GM10248 (cell line): ENCODE results near the gene CBR1.
A peak's percentile ranks its signal among the peaks of the same experiment; 100 is the strongest.
"Not testable (repeated sequence)": the region's sequence is repeated elsewhere in the genome, so short reads cannot be mapped to it uniquely, and the experiment has no call there.

Source experiments
- CTCF ChIA-PET: fragments of 300-600 bp; sonication (Branson Sonifier 250); formaldehyde crosslinking; extraction: SDS; loops from one replicate; lab custom pipeline; 2021; ENCODE audit warnings: antibody characterized with exemption; lab: Yijun Ruan, JAX
- POLR2A ChIA-PET: fragments of 350-650 bp; sonication (Branson Sonifier 250); formaldehyde crosslinking; extraction: SDS; loops from one replicate; lab custom pipeline; 2020; ENCODE audit warnings: antibody characterized with exemption; lab: Yijun Ruan, JAX
- DNase-seq: peaks from one replicate; pipeline ENCODE4 v3.0.0; 2012; ENCODE audit errors: extremely low spot score
- CTCF ChIP-seq: IDR thresholded peaks from 2 replicates; pipeline ENCODE4 v1.5.1; 2012; ENCODE audit warnings: mild to moderate bottlenecking, low read depth; ENCODE audit errors: extremely low read depth, missing control alignments, control extremely low read depth

The CBR1 gene

DNA sequence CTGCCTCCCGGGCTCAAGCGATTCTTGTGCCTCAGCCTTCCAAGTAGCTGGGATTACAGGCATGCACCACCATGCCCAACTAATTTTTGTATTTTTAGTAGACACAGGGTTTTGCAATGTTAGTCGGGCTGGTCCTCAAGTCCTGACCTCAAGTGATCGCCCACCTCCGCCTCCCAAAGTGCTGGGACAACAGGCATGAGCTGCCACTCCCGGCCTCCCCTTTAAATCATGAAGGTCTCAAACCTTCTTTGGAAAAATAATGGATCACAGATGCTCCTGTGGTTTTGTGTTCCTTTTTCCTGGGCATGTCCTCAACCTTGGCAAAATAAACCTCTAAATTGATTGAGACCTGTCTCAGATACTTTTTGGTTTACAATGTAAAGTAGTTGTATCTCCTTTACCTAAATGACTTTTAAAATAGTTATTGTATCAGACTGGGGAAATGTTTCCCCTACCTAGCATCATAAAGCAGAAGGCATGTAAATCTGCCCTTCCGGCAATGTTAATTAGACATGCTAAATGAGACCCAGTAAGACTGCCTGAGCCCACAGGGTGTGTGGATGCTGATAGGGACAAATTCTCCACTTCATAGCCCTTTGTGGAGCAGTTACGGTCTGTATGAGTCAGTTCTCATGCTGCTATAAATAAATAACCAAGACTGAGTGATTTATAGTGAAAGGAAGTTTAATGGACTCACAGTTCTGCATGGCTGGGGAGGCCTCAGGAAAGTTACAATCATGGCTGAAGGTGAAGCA is 27.8 kb downstream of the CBR1 start:
- ChIA-PET CTCF (interaction anchor here (1.9 to 2.3 kb wide), 2 partner anchors 14 to 16 kb away, joined by 5 to 9 read pairs; no protein-coding TSS in a partner anchor), POLR2A (no interaction called here)
- peak; percentile 31 for DNase-seq
- TF ChIP-seq CTCF: no peak

DNA sequence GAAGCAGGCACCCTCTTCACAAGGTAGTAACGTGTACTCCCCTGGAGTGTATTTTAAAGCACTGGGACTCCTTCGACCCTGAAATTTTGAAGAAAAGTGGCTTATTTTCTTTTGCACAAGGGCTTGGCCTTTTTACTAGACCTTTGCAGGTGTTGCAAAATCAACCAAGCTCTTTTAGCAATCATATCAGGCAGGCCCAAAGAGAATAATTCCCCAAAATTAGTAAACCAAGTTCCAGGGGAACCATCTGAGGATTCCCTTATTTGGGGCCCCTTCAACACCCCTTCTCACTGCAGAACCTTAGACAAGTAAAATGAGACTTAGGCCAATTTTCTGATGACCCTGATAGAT is 28.3 kb downstream of the CBR1 start:
- TF ChIP-seq CTCF: no peak
- DNase-seq: no peak
- ChIA-PET POLR2A (no interaction called here), CTCF (interaction anchor here (1.1 kb wide), 1 partner anchor 14 kb away, joined by 6 read pairs; no protein-coding TSS in a partner anchor)

- ChIA-PET CTCF (interaction anchor here (1.1 kb wide), 1 partner anchor 13 kb away, joined by 6 read pairs; no protein-coding TSS in a partner anchor), POLR2A (no interaction called here)
- TF ChIP-seq CTCF: no peak
- no peak for DNase-seq
Observed at GRCh38 chr21:36099000-36099399, 29.2 kb downstream of the CBR1 start.

GRCh38 chr21:36099695-36100211 is 29.9 kb downstream of the CBR1 start:
- POLR2A ChIA-PET, DNase-seq: not testable (repeated sequence)
- CTCF ChIA-PET: interaction anchor here (1.0 to 1.5 kb wide), 2 partner anchors 25 to 72 kb away, joined by 3 read pairs; no protein-coding TSS in a partner anchor

DNA sequence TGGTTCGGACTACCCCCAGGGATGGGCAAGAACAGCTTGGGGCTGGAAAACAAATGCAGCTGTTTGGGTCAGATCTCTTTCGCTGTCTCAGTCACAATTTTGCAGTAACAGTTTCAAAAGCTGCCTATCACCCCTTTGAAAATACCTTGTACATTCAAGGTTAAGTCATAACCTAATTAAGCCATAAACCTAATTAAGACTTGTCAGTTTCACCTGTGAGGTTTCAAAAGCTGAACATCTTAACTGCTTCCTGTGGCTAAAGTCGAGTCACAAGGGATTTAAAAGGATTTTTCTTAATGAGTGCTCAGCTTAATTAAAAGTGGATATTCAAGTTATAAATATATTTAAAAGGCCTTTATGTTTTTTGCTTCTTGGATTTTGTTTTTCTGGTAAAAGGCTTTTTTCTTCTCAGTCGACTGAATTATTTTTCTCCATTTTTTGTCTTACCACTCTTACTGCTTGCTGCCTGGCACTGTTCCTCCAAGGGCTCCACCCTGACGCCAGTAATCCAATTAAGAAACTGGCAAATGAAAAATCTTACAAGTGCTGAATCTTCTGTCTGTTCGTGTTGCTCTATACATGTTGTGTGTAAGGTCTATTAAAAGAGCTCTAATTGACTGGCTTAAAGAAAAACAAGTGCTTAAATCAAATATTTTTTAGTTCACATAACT is 31.3 kb downstream of the CBR1 start:
- ChIA-PET POLR2A (no interaction called here), CTCF (interaction anchor here (1.0 to 1.8 kb wide), 5 partner anchors 10 to 73 kb away, joined by 3 to 10 read pairs (median 3); no protein-coding TSS in a partner anchor)
- no peak for DNase-seq
- TF ChIP-seq CTCF: no peak

GRCh38 chr21:36103434-36103833 is 33.6 kb downstream of the CBR1 start:
- POLR2A ChIA-PET: no interaction called here
- DNase-seq: no peak
- no peak for TF ChIP-seq CTCF
- CTCF ChIA-PET: interaction anchor here (1.1 to 1.6 kb wide), 3 partner anchors 10 to 20 kb away, joined by 4 to 7 read pairs (median 4); no protein-coding TSS in a partner anchor
